Measurements from ENCODE around the gene PCSK1N.
"Not testable (repeated sequence)": the region's sequence is repeated elsewhere in the genome, so short reads cannot be mapped to it uniquely, and the experiment has no call there.

The PCSK1N gene

GRCh38 chrX:48835524-48836329 lies at the start of gene PCSK1N:
Gene PCSK1N (minus strand): TSS chrX:48835610. CDS start chrX:48835532, 78 bp downstream.
- DNase-seq = no peak

- DNase-seq = no peak
Observed at GRCh38 chrX:48883729-48884128, 48.3 kb upstream of the PCSK1N start.

- not testable (repeated sequence) for DNase-seq
Observed at GRCh38 chrX:48876944-48877343, 41.5 kb upstream of the PCSK1N start.

- DNase-seq = not testable (repeated sequence)
Observed at GRCh38 chrX:48872017-48872416, 36.6 kb upstream of the PCSK1N start.

GRCh38 chrX:48864210-48864609 lies 28.8 kb upstream of the PCSK1N start:
- DNase-seq = no peak

GRCh38 chrX:48854898-48855297 lies 19.5 kb upstream of the PCSK1N start:
- no peak for DNase-seq

- DNase-seq = not testable (repeated sequence)
Observed at GRCh38 chrX:48854121-48854804, 18.9 kb upstream of the PCSK1N start.

GRCh38 chrX:48853494-48853893 lies 18.1 kb upstream of the PCSK1N start:
- DNase-seq = not testable (repeated sequence)

GRCh38 chrX:48852857-48853256 lies 17.4 kb upstream of the PCSK1N start:
- no peak for DNase-seq

GRCh38 chrX:48848847-48849246 lies 13.4 kb upstream of the PCSK1N start:
- no peak for DNase-seq

- DNase-seq = no peak
Observed at GRCh38 chrX:48839686-48840085, 4.3 kb upstream of the PCSK1N start.

GRCh38 chrX:48834383-48834709 lies 1.1 kb downstream of the PCSK1N start:
- no peak for DNase-seq

GRCh38 chrX:48833542-48834138 lies 1.8 kb downstream of the PCSK1N start:
- DNase-seq = no peak

GRCh38 chrX:48831909-48832291 lies 3.5 kb downstream of the PCSK1N start:
- no peak for DNase-seq

GRCh38 chrX:48831136-48831908 lies 4.1 kb downstream of the PCSK1N start:
- no peak for DNase-seq

- DNase-seq = no peak
Observed at GRCh38 chrX:48829016-48829735, 6.2 kb downstream of the PCSK1N start.

GRCh38 chrX:48827654-48827968 lies 7.8 kb downstream of the PCSK1N start:
- no peak for DNase-seq

- no peak for DNase-seq
Observed at GRCh38 chrX:48826876-48827653, 8.3 kb downstream of the PCSK1N start.

- no peak for DNase-seq
Observed at GRCh38 chrX:48826135-48826875, 9.1 kb downstream of the PCSK1N start, which contains the start of gene ERAS. Gene ERAS (plus strand): TSS chrX:48826513. CDS start chrX:48829124, 2,611 bp downstream.

GRCh38 chrX:48824066-48824465 lies 11.3 kb downstream of the PCSK1N start:
- no peak for DNase-seq

- DNase-seq = no peak
Observed at GRCh38 chrX:48823053-48823452, 12.4 kb downstream of the PCSK1N start.

All from NCI-H510A (cell line).